Mucosa of stomach (tissue), 1 donor: ENCODE data around the gene NFIC.
"Not testable (repeated sequence)": the region's sequence is repeated elsewhere in the genome, so short reads cannot be mapped to it uniquely, and the experiment has no call there.

Experiments
- H3K27me3 ChIP-seq: one replicate; pipeline ENCODE4 v1.7.0; 2013; ENCODE audit warnings: mild to moderate bottlenecking, low read length; ENCODE audit not compliant: control insufficient read depth, insufficient read depth
- H3K36me3 ChIP-seq: one replicate; pipeline ENCODE4 v1.7.0; 2013; ENCODE audit warnings: low read length; ENCODE audit not compliant: control insufficient read depth, insufficient read depth
- H3K4me1 ChIP-seq: one replicate; pipeline ENCODE4 v1.7.0; 2013; ENCODE audit warnings: mild to moderate bottlenecking, low read length; ENCODE audit not compliant: control insufficient read depth, insufficient read depth
- H3K4me3 ChIP-seq: one replicate; pipeline ENCODE4 v1.7.0; 2013; ENCODE audit warnings: low read length
- H3K9ac ChIP-seq: one replicate; pipeline ENCODE4 v1.7.0; 2013; ENCODE audit warnings: mild to moderate bottlenecking, low read length, moderate library complexity
- H3K9me3 ChIP-seq: one replicate; pipeline ENCODE4 v1.7.0; 2013; ENCODE audit warnings: mild to moderate bottlenecking, low read length, moderate library complexity; ENCODE audit not compliant: control insufficient read depth
- donor health status: Pancreatic carcinoma.

The NFIC gene

DNA sequence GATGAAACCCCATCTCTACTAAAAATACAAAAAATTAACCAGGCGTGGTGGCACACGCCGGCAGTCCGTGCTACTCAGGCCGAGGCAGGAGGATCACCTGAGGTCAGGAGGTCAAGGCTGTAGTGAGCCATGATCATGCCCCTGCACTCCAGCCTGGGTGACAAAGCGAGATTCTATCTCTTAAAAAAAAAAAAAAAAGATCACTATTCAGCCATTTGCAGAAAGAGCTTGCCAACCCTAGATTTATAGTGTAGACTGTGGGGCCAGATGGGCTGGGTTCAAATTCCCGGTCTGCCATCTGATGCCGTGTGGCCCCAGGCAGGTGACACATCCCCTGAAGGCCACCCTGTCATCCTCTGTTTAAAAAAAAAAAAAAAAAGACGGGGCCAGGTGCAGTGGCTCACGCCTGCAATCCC is 85.1 kb downstream of the NFIC start:
- Histone ChIP-seq H3K9me3 (no peaks in the 10 kb centered on the region), H3K4me1 (no peaks in the 10 kb centered on the region), H3K36me3 (peaks cover 28% of the 10 kb centered on the region), H3K4me3 (no peak overlapping the region), H3K9ac (no peak overlapping the region), H3K27me3 (no peaks in the 10 kb centered on the region)

DNA sequence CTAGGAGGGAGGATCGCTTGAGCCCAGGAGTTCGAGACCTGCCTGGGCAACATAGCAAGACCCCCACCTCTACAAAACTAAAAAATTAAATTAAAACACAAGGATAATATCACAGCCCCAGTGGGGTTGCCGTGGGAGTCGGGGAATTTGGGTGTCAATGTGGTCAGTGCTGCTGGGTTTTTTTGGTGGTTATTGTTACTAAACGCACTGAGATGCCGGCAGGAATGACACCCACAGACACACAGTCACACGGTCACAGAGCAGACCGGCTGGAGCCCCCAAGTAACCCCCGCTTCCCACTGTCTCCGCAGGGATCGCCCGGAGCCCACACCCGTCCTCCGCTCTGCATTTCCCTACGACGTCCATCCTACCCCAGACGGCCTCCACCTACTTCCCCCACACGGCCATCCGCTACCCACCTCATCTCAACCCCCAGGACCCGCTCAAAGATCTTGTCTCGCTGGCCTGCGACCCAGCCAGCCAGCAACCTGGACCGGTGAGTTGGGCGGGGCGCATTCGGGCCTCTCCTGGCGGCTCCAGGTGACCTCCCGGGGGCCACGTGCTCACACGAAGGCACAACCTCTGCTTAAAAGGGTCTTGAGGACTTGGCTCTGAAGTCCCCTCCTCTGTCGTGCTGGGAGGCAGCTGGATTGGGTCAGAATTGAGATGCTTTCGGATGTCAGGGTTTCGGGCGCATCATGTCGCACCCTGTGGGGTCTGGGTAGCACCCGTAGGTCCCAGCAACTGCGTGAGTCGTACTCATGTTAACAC is 86.0 kb downstream of the NFIC start:
- Histone ChIP-seq H3K27me3 (no peaks in the 10 kb centered on the region), H3K4me1 (no peaks in the 10 kb centered on the region), H3K9me3 (no peaks in the 10 kb centered on the region), H3K36me3 (peaks cover 28% of the 10 kb centered on the region), H3K9ac (no peak overlapping the region), H3K4me3 (no peak overlapping the region)

DNA sequence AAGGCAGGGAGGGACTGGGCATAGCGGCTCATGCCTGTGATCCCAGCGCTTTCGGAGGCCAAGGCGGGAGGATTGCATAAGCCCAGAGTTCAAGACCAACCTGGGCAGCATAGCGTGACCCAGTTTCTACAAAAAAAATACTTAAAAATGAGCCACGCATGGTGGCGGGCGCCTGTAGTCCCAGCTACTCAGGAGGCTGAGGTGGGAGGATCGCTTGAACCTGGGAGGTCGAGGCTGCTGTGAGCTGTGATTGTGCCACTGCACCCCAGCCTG is 86.5 kb downstream of the NFIC start:
- H3K4me1 ChIP-seq, H3K9ac ChIP-seq: not testable (repeated sequence)
- H3K36me3 ChIP-seq: peaks cover 28% of the 10 kb centered on the region

DNA sequence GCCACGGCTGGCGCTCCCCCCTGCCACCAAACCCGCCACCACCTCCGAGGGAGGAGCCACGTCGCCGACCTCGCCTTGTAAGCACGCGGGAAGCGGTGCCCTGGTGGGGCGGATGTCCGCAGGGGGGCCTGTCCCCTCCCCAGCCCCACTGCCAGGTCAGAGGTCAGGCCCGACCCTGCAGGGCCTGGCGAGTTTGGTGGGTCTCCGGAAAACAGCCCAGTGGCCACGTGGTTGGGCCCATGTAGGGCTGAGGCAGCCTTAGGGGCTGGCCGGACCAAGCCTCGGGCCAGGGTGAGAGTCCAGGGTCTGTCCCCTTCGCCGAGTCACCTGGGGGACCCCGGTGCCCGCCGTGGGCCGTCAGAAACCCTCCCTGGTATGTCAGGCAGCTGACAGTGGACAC is 87.5 kb downstream of the NFIC start:
- Histone ChIP-seq H3K9ac (no peak overlapping the region), H3K9me3 (no peaks in the 10 kb centered on the region), H3K4me1 (peaks cover 5% of the 10 kb centered on the region), H3K4me3 (no peak overlapping the region), H3K36me3 (peaks cover 28% of the 10 kb centered on the region), H3K27me3 (no peaks in the 10 kb centered on the region)

More for the DNA sequence above, 86.5 kb downstream of the NFIC start:
- H3K27me3 ChIP-seq, H3K9me3 ChIP-seq, H3K4me3 ChIP-seq: not testable (repeated sequence)

DNA sequence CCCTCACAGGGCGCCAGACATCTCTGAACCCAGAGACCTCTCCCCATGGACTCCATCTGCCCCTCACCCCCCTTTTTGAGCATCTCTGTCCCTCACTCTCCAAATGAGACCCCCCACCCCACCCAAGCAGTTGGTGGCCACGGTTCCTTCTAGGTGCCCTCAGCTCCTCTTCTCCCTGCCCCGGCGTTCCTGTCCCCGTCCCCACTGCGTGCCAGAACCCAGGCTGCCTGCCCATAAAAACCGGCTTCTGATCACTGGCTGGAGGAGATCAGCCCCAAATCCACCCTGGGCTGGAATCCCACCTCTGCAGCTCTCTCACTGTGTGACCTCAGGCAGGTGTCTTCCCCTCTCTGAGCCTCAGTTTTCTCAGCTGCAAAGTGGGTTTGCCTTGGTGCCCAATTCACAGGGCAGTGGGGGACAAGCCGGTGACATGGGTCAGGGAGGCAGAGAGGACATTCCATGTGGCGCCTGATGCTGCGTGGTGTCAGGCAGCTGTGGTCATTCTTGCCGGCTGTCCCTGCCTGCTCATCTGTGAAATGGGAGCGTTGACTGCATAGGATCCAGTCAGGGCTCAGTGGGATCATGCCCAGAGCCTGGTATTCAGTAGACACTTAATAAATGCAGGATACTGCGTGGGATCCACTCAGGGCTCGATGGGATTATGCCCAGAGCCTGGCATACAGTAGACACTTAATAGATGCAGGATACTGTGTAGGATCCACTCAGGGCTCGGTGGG is 88.4 kb downstream of the NFIC start:
- Histone ChIP-seq H3K9ac (no peak overlapping the region), H3K4me1 (peaks cover 12% of the 10 kb centered on the region), H3K27me3 (no peaks in the 10 kb centered on the region), H3K4me3 (no peak overlapping the region), H3K36me3 (peaks cover 23% of the 10 kb centered on the region), H3K9me3 (no peaks in the 10 kb centered on the region)

DNA sequence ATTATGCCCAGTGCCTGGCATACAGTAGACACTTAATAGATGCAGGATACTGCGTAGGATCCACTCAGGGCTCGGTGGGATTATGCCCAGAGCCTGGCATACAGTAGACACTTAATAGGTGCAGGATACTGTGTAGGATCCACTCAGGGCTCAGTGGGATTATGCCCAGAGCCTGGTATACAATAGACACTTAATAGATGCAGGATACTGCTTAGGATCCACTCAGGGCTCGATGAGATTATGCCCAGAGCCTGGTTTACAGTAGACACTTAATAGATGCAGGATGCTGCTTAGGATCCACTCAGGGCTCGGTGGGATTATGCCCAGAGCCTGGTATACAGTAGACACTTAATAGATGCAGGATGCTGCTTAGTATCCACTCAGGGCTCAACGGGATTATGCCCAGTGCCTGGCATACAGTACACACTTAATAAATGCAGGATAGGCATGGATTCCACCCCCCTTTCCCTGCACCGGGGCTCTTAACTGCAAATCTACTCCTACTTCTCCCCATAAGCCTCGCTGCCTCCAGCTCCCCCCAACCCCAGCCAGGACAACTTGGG is 89.1 kb downstream of the NFIC start:
- Histone ChIP-seq H3K9ac (no peak overlapping the region), H3K4me3 (no peak overlapping the region), H3K9me3 (no peaks in the 10 kb centered on the region), H3K36me3 (peaks cover 23% of the 10 kb centered on the region), H3K27me3 (no peaks in the 10 kb centered on the region), H3K4me1 (peaks cover 14% of the 10 kb centered on the region)

DNA sequence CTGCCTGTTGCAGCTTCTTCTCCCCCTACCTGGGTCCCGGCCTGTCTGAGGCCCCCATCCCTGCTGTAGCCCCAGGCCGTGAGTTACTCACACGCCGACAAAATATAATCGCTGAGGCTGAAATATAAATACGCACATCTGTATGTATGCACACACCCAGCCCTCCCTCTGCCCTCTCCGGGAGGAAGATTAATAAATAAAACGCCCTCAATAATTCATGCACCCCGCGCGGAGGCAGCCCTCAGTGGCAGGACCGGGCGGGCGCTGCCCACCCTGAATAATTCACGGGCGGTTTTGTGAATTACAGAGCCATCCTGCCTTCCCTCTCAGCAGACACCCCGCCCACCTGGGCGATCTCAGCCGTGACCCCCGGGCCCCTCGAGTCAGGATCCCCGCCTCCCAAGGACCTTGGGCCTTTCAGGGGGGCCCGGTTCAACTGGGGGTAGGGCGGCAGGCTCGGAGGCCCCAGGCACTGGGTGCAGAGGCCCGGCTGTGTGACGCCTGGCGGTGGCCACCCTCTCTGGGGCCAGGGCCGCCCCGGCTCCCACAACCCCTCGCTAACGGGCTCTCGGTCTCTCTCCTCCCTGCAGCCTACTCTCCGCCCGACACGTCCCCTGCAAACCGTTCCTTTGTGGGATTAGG is 89.7 kb downstream of the NFIC start:
- Histone ChIP-seq H3K9me3 (no peaks in the 10 kb centered on the region), H3K4me3 (no peak overlapping the region), H3K27me3 (no peaks in the 10 kb centered on the region), H3K4me1 (peaks cover 14% of the 10 kb centered on the region), H3K9ac (no peak overlapping the region), H3K36me3 (peaks cover 23% of the 10 kb centered on the region)

DNA sequence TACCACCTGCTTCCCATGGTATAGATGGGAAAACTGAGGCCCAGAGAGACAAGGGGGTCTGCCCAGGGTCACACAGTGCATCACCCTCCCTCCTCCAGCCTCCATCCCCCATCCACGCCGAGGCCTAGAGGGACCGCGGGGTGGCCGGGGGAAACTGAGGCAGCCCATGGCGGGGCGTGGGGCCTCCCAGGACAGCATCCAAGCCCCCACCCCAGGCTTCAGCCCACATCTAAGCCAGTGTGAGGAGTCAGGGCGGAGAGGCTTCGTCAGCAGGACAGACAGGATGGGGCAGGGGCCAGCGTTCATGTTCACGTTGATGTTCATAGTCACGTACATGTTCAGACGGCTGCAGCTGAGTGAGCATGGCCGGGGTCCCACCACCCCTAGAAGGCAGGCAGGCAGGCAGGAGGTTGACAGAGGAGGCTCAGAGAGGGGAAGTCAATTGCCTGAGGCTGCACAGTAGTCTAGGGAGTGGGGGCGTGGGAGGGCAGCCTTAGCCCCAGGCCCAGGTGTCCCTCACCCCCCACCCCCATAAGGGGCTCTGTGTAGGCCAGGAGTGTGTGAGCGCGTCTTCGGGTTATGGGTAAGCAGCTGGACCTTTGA is 90.6 kb downstream of the NFIC start:
- Histone ChIP-seq H3K4me3 (no peak overlapping the region), H3K9me3 (no peaks in the 10 kb centered on the region), H3K4me1 (peaks cover 14% of the 10 kb centered on the region), H3K36me3 (peaks cover 23% of the 10 kb centered on the region), H3K9ac (no peak overlapping the region), H3K27me3 (no peaks in the 10 kb centered on the region)

DNA sequence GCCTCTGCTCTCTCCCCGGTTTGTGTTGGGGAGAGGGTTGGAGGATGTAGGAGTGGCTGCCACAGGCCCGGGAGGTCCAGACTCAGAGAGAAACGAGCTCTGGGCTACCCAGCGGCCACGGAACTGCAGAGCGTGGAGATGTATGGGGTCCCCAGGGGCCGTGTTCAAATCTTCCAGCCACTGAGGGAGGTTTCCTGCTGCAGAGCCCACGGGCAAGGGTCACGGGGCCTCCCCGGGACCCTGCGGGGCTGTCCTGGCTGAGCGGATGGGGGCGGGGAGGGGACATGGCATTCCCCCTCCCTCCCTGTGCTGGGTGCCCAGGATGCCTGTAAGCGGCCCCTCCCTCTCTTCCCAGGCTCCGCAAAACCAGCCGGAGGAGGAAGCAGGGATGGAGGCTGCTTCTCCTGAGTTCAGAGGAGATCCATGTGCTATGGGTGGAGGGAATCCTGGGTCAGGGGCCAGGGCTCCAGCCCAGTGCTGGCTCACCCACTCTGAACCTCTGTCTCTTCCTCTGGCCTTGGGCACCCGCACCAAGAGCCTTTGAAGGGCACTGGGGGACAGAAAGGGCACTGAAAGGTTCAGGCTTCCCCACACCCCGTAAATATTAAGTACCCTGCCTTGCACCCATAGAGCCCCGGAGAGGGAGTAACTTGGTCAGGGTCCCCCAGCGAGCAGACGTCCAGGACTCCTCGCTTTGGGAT is 91.3 kb downstream of the NFIC start:
- Histone ChIP-seq H3K9me3 (no peaks in the 10 kb centered on the region), H3K4me3 (no peak overlapping the region), H3K9ac (no peak overlapping the region), H3K4me1 (peaks cover 14% of the 10 kb centered on the region), H3K27me3 (no peaks in the 10 kb centered on the region), H3K36me3 (peaks cover 23% of the 10 kb centered on the region)

DNA sequence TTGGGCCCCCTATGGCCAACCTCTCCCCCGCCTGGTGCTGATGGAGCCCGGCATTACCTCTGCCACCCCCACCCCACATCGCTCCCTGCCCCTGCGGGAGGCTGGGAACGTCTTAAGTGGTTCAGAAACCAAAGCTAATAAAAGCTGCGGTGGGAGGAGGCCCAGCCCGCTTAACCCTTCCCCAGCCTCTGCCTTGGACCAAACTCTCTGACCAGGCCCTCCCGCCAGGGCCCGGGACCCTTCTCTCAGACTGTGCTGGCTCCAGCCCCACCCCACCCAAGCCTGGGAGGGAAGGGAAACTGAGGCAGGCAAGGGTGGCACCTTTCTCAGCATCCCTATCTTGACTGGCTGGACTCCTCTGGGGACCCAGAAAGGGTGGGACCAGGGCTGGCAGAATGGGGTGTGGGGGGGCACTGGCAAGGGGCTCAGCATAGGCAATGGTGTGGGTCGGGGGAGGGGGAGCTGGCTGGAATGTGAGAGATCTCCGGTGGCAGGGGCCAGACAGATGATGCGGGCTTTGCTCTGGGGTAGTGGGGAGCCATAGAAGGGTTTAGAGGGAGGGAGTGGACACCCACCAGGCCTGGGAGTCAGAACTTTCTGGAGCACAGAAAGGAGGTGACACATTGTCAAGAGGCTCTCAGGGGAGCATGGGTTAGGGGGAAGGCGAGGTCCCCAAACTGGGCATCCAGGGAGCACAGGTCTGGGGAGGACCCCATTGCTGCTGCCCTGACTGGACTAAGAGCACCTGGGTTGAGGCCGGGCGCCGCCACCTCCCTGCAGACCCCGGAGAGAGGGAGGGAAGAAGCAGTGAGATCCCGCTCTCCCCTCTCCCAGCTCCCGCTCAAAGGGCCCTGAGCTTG is 92.1 kb downstream of the NFIC start:
- no peak overlapping the region for H3K4me3 ChIP-seq
- no peaks in the 10 kb centered on the region for H3K9me3 ChIP-seq
- no peaks in the 10 kb centered on the region for H3K27me3 ChIP-seq
- H3K9ac ChIP-seq: no peak overlapping the region
- H3K4me1 ChIP-seq: peaks cover 14% of the 10 kb centered on the region
- H3K36me3 ChIP-seq: peaks cover 21% of the 10 kb centered on the region
